ENCODE data around the gene TENT5C.

DNA sequence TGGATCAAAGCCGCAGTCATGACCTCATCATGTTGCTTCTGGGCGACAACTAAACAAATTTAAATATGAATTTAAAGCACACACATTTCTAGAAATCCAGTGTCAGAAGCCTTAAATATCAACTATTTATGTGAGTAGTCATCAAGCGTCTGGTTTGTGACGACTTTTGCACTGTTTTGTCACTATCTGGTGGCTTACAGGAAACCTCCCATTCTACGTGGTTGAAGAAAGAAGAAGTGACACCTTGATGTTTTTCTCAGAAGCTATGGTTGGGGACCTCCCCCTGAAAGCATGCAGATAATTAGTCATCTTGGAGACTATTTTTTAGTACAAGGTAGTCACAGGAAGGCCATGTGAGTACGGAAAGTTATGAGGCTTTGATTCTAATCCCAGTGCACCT is 58.5 kb downstream of the TENT5C start:
- TF ChIP-seq, protein P1, sequence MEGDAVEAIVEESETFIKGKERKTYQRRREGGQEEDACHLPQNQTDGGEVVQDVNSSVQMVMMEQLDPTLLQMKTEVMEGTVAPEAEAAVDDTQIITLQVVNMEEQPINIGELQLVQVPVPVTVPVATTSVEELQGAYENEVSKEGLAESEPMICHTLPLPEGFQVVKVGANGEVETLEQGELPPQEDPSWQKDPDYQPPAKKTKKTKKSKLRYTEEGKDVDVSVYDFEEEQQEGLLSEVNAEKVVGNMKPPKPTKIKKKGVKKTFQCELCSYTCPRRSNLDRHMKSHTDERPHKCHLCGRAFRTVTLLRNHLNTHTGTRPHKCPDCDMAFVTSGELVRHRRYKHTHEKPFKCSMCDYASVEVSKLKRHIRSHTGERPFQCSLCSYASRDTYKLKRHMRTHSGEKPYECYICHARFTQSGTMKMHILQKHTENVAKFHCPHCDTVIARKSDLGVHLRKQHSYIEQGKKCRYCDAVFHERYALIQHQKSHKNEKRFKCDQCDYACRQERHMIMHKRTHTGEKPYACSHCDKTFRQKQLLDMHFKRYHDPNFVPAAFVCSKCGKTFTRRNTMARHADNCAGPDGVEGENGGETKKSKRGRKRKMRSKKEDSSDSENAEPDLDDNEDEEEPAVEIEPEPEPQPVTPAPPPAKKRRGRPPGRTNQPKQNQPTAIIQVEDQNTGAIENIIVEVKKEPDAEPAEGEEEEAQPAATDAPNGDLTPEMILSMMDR (IDR thresholded peaks at IDR 0.05) = no peak
- TF ChIP-seq EP300 (IDR thresholded peaks at IDR 0.05) = no peak
- TF ChIP-seq POLR2A (IDR thresholded peaks at IDR 0.05) = no peak
- TF ChIP-seq POLR2AphosphoS5 (IDR thresholded peaks at IDR 0.05) = no peak

Measured in suprapubic skin (tissue), 4 donors.